H1 (cell line): ENCODE data around the gene TDP1. TPM values are rescaled to one million over a fixed set of nuclear protein-coding genes. Genes with fewer than 3 reads are reported as not detected.
A peak's percentile ranks its signal among the peaks of the same experiment; 100 is the strongest.

Source experiments
- CTCF ChIA-PET: fragments of 300-600 bp; sonication (Branson Sonifier 250); formaldehyde crosslinking; loops from one replicate; lab custom pipeline; 2021; ENCODE audit not compliant: partially characterized antibody; lab: Charles Lee
- POLR2A ChIA-PET: fragments of 300-600 bp; sonication (Branson Sonifier 250); formaldehyde crosslinking; loops from one replicate; lab custom pipeline; 2021; ENCODE audit warnings: inconsistent platforms; ENCODE audit not compliant: partially characterized antibody; lab: Charles Lee
- DNase-seq, 2 experiments: peaks; one replicate each; pipeline versions ENCODE4 v3.0.0 to v3.0.0-alpha.2; 2010 to 2022; ENCODE audit warnings: low spot score in 2 of 2, low read depth in 1 of 2, mixed read lengths in 1 of 2
- FAIRE-seq: peaks from 2 replicates; lab custom pipeline; 2011; peaks lifted over from hg19 to GRCh38; lab: Jason Lieb, UNC
- H2AFZ ChIP-seq: 2 replicates; pipeline ENCODE4 v1.8.1; 2012; ENCODE audit warnings: low read length, inconsistent platforms
- H2AK5ac ChIP-seq: 2 replicates; pipeline ENCODE4 v1.6.1; 2013; ENCODE audit warnings: low read depth, low read length
- H2BK120ac ChIP-seq: replicated peaks from 2 replicates; pipeline ENCODE3; 2013; ENCODE audit warnings: low read depth, low read length, inconsistent platforms
- H2BK12ac ChIP-seq: 2 replicates; pipeline ENCODE4 v1.6.1; 2013; ENCODE audit warnings: low read depth, low read length
- H2BK15ac ChIP-seq: 2 replicates; pipeline ENCODE4 v1.6.1; 2013; ENCODE audit warnings: low read length
- H2BK20ac ChIP-seq: 2 replicates; pipeline ENCODE4 v1.6.1; 2013; ENCODE audit warnings: low read length
- H2BK5ac ChIP-seq: 2 replicates; pipeline ENCODE4 v1.6.1; 2013; ENCODE audit warnings: low read depth, low read length
- H3K14ac ChIP-seq: 2 replicates; pipeline ENCODE4 v1.6.1; 2013; ENCODE audit warnings: inconsistent platforms; ENCODE audit not compliant: insufficient read length
- H3K18ac ChIP-seq: 2 replicates; pipeline ENCODE4 v1.6.1; 2013; ENCODE audit warnings: low read length; ENCODE audit errors: extremely low read depth
- H3K23ac ChIP-seq: 2 replicates; pipeline ENCODE4 v1.6.1; 2013; ENCODE audit warnings: inconsistent platforms; ENCODE audit not compliant: insufficient read length
- H3K23me2 ChIP-seq: 2 replicates; pipeline ENCODE4 v1.6.1; 2013; ENCODE audit warnings: low read depth, low read length
- H3K27ac ChIP-seq: 2 replicates; pipeline ENCODE4 v1.6.1; 2011; ENCODE audit warnings: low read depth, low read length, inconsistent platforms
- H3K27me3 ChIP-seq, 4 experiments: replicated peaks in 1 of 4; 1 replicate in 1 of 4; 2 replicates in 3 of 4; pipeline versions ENCODE4 v1.6.1 to v1.8.1; 2011 to 2013; ENCODE audit warnings: low read length in 3 of 4, mild to moderate bottlenecking in 3 of 4, inconsistent platforms in 2 of 4, mixed read lengths in 2 of 4, moderate library complexity in 1 of 4; ENCODE audit not compliant: control insufficient read depth in 3 of 4, insufficient read depth in 3 of 4; ENCODE audit errors: extremely low read depth in 1 of 4
- H3K36me3 ChIP-seq, 4 experiments: 2 replicates each; pipeline versions ENCODE4 v1.6.1 to v1.8.1; 2011 to 2013; ENCODE audit warnings: mild to moderate bottlenecking in 4 of 4, low read length in 3 of 4, moderate library complexity in 2 of 4, control low read depth in 1 of 4, inconsistent platforms in 1 of 4; ENCODE audit not compliant: insufficient read depth in 4 of 4, control insufficient read depth in 2 of 4
- H3K4ac ChIP-seq: replicated peaks from 2 replicates; pipeline ENCODE3; 2013; ENCODE audit warnings: low read length, low read depth, mixed read lengths, inconsistent platforms; ENCODE audit not compliant: insufficient read length
- H3K4me1 ChIP-seq, 4 experiments: replicated peaks in 1 of 4; 1 replicate in 1 of 4; 2 replicates in 3 of 4; pipeline versions ENCODE4 v1.6.1 to v1.8.1; 2011 to 2013; ENCODE audit warnings: low read length in 3 of 4, inconsistent platforms in 2 of 4, mixed read lengths in 1 of 4; ENCODE audit not compliant: insufficient read depth in 4 of 4, control insufficient read depth in 3 of 4
- H3K4me2 ChIP-seq, 2 experiments: 2 replicates each; pipeline versions ENCODE4 v1.6.1 to v1.8.1; 2011 to 2013; ENCODE audit warnings: low read depth in 2 of 2, low read length in 2 of 2, control low read depth in 1 of 2, inconsistent platforms in 1 of 2, mild to moderate bottlenecking in 1 of 2; ENCODE audit not compliant: insufficient read depth in 1 of 2
- H3K4me3 ChIP-seq, 4 experiments: fragments of 200-600, 300-600 bp in 1 of 4; sonication (generic), shearing (Covaris generic), sonication (Bioruptor Twin) in 1 of 4; 2 replicates each; pipeline versions ENCODE4 v1.5.1 to v1.8.1; 2011 to 2016; ENCODE audit warnings: low read length in 4 of 4, low read depth in 3 of 4, control low read depth in 2 of 4, inconsistent platforms in 2 of 4, mild to moderate bottlenecking in 2 of 4, mixed read lengths in 1 of 4, moderate library complexity in 1 of 4; ENCODE audit not compliant: insufficient read depth in 2 of 4; ENCODE audit errors: extremely low read depth in 1 of 4
- H3K56ac ChIP-seq: replicated peaks from 2 replicates; pipeline ENCODE3; 2013; ENCODE audit warnings: low read depth, mild to moderate bottlenecking, mixed read lengths, low read length, inconsistent platforms; ENCODE audit not compliant: insufficient read length
- H3K79me1 ChIP-seq: 2 replicates; pipeline ENCODE4 v1.6.1; 2013; ENCODE audit warnings: low read depth, low read length, control low read depth
- H3K79me2 ChIP-seq, 2 experiments: 2 replicates each; pipeline versions ENCODE4 v1.6.1 to v1.8.1; 2012 to 2013; ENCODE audit warnings: low read length in 2 of 2, mild to moderate bottlenecking in 2 of 2, inconsistent platforms in 1 of 2; ENCODE audit not compliant: insufficient read depth in 2 of 2, control insufficient read depth in 1 of 2
- H3K9ac ChIP-seq, 4 experiments: replicated peaks in 1 of 4; 1 replicate in 1 of 4; 2 replicates in 3 of 4; pipeline versions ENCODE4 v1.6.1 to v1.8.1; 2011 to 2013; ENCODE audit warnings: low read depth in 3 of 4, low read length in 3 of 4, control low read depth in 2 of 4, mild to moderate bottlenecking in 2 of 4, moderate library complexity in 2 of 4, inconsistent platforms in 1 of 4; ENCODE audit errors: extremely low read depth in 1 of 4
- H3K9me3 ChIP-seq, 2 experiments: 2 replicates each; pipeline versions ENCODE4 v1.6.1 to v1.8.1; 2012 to 2013; ENCODE audit warnings: mild to moderate bottlenecking in 2 of 2, moderate library complexity in 2 of 2, control low read depth in 1 of 2, inconsistent platforms in 1 of 2, low read depth in 1 of 2, low read length in 1 of 2, mixed read lengths in 1 of 2; ENCODE audit not compliant: insufficient read depth in 2 of 2
- H4K20me1 ChIP-seq, 2 experiments: replicated peaks in 1 of 2; 2 replicates each; pipeline versions ENCODE3 to v1.8.1; 2011 to 2013; ENCODE audit warnings: inconsistent platforms in 2 of 2, low read length in 2 of 2, mild to moderate bottlenecking in 1 of 2; ENCODE audit not compliant: insufficient read depth in 2 of 2, control insufficient read depth in 1 of 2
- H4K5ac ChIP-seq: 2 replicates; pipeline ENCODE4 v1.6.1; 2013; ENCODE audit warnings: low read length, low read depth, mixed read lengths, inconsistent platforms; ENCODE audit not compliant: insufficient read length
- H4K8ac ChIP-seq: 2 replicates; pipeline ENCODE4 v1.8.0; 2013; ENCODE audit warnings: mild to moderate bottlenecking, moderate library complexity, low read length, inconsistent platforms; ENCODE audit not compliant: insufficient read depth; ENCODE audit errors: extremely low read depth
- H4K91ac ChIP-seq: replicated peaks from 2 replicates; pipeline ENCODE3; 2013; ENCODE audit warnings: low read length, mixed read lengths, inconsistent platforms; ENCODE audit not compliant: insufficient read length
- ASH2L ChIP-seq: fragments of 200-600, 300-600 bp; sonication (generic); IDR thresholded peaks from one replicate; pipeline ENCODE4 v1.7.1; 2017; ENCODE audit warnings: low read length
- CHD1 ChIP-seq: IDR thresholded peaks from 2 replicates; pipeline ENCODE4 v1.6.1; 2012; ENCODE audit warnings: low read depth, low read length, improper control_type of control experiment
- CREB1 ChIP-seq: IDR thresholded peaks from 2 replicates; pipeline ENCODE4 v1.6.1; 2012; ENCODE audit warnings: inconsistent platforms
- RNF2 ChIP-seq: fragments of 200-900, 300-1000 bp; sonication (generic); IDR thresholded peaks from 2 replicates; pipeline ENCODE4 v1.7.1; 2016; ENCODE audit warnings: borderline replicate concordance, low read depth, mild to moderate bottlenecking, antibody characterized with exemption, low read length; ENCODE audit not compliant: poor library complexity, severe bottlenecking; ENCODE audit errors: missing control alignments
- TAF1 ChIP-seq: IDR thresholded peaks from 2 replicates; pipeline ENCODE4 v1.6.1; 2011; ENCODE audit warnings: mild to moderate bottlenecking, low read depth, low read length
- USF2 ChIP-seq: IDR thresholded peaks from 2 replicates; pipeline ENCODE4 v1.6.1; 2011; ENCODE audit warnings: low read length, improper control_type of control experiment
- WGBS, 2 experiments: shearing (Covaris generic) in 1 of 2; methylation state at CpG; one replicate each; pipeline versions ENCODE4 v1.1.6 to v1.1.7; 2013 to 2015; ENCODE audit warnings: low lambda C conversion rate in 2 of 2, mixed read lengths in 2 of 2, inconsistent platforms in 1 of 2, low coverage in 1 of 2, missing lambda C conversion rate in 1 of 2; ENCODE audit not compliant: insufficient replicate concordance in 2 of 2, insufficient coverage in 1 of 2, insufficient read length in 1 of 2; ENCODE audit errors: extremely low coverage in 1 of 2, missing lambda C conversion rate in 1 of 2; 5-methylcytosine and 5-hydroxymethylcytosine counted together
- polyA plus RNA-seq, 7 experiments: library from polyadenylated mRNA; depleted of rRNA in 3 of 7; stranded (reverse) in 5 of 7; unstranded in 2 of 7; fragments of >200 nt in 5 of 7; fragments of 200-250 nt in 2 of 7; gene quantifications; 1 replicate in 5 of 7; 2 replicates in 1 of 7; 4 replicates in 1 of 7; pipeline versions ENCODE4 v1.2.1 to v1.2.3, GENCODE V29; 2011 to 2013; ENCODE audit warnings: missing spikeins in 2 of 7, mixed read lengths in 2 of 7
- total RNA-seq: library from RNA; stranded (reverse); fragmentation: NEBNext Ultra II Directional; extraction: Animal tissue kit (Norgen Biotek cat#: 25700); gene quantifications from 2 replicates; pipeline ENCODE4 v1.2.1, GENCODE V29; 2021

Gene TDP1
- total and polyA plus RNA-seq, 2 of the 8 experiments (the other 6 are each of a cell fraction or from before 2014, with no cell fraction given) = 32.2 to 69.9 TPM

- Histone ChIP-seq H3K79me2 (peaks cover 0 to 19% of the 10 kb centered on the region in 2 experiments; a peak in 2 of 4 replicates), H2BK5ac (no peak overlapping the region), H2BK120ac (no peak overlapping the region), H3K56ac (no peak overlapping the region), H3K4ac (no peak overlapping the region), H3K79me1 (peaks cover 2% of the 10 kb centered on the region; the same call in 1 of the 2 replicates), H3K18ac (peak overlapping the region; percentile 44), H2BK20ac (no peak overlapping the region), H4K8ac (no peak overlapping the region), H4K91ac (no peak overlapping the region), H3K9ac (peak overlapping the region; percentile 14 to 49 (median 36); a peak in 6 of 7 replicates), H4K5ac (peak overlapping the region; percentile 69), H3K4me3 (peak overlapping the region; percentile 74 to 92 (median 84)), H3K36me3 (peaks cover 0 to 11% (median under 1%) of the 10 kb centered on the region in 4 experiments; a peak in 2 of 8 replicates), H3K27ac (no peak overlapping the region), H3K9me3 (no peaks in the 10 kb centered on the region), H3K23me2 (peaks cover 8% of the 10 kb centered on the region), H2BK12ac (no peak overlapping the region), H3K27me3 (no peaks in the 10 kb centered on the region), H3K4me2 (peak overlapping the region; percentile 83 to 99), H2AFZ (peak overlapping the region; percentile 83), H4K20me1 (peaks cover 0 to 4% of the 10 kb centered on the region in 2 experiments), H3K14ac (no peak overlapping the region), H3K23ac (no peak overlapping the region), H2AK5ac (no peak overlapping the region), H3K4me1 (peaks cover 0 to 3% (median under 1%) of the 10 kb centered on the region in 4 experiments; a peak in 3 of 7 replicates), H2BK15ac (peak overlapping the region; percentile 83; the same call in 1 of the 2 replicates)
- ChIA-PET CTCF (interaction anchor here (0.6 to 5.0 kb wide), 7 partner anchors 12 to 234 kb away, joined by 3 to 35 read pairs (median 4); no protein-coding TSS in a partner anchor), POLR2A (interaction anchor here (1.1 to 2.7 kb wide), 8 partner anchors 10 to 302 kb away, joined by 3 to 12 read pairs (median 4); no protein-coding TSS in a partner anchor)
- TF ChIP-seq USF2 (no peak), ASH2L (peak; percentile 5), CREB1 (no peak), TAF1 (no peak), CHD1 (no peak), RNF2 (no peak)
- 10% methylated on average over 20 of the region's 20 CpGs; no CpG with 5 or more reads in 1 of the 2 experiments for WGBS, 2 experiments
- no peak for FAIRE-seq
- no peak for DNase-seq
Observed at GRCh38 chr14:89955022-89955744, 544 bp upstream of the TDP1 start.
